ENCODE data around the gene TRAF7.
"Not testable (repeated sequence)": the region's sequence is repeated elsewhere in the genome, so short reads cannot be mapped to it uniquely, and the experiment has no call there.

GRCh38 chr16:2116428-2116827, 39.2 kb upstream of the TRAF7 start:
- not testable (repeated sequence) for TF ChIP-seq REST (IDR thresholded peaks at IDR 0.05; ENCODE audit: low read depth); POLR2AphosphoS5 (IDR thresholded peaks at IDR 0.05; ENCODE audit: low read depth, low read length); CTCF (IDR thresholded peaks at IDR 0.05 in 2 of 3, conservative IDR thresholded peaks at IDR 0.05 in 1 of 3; ENCODE audit: borderline replicate concordance in 1 of 3, insufficient read depth in 1 of 3, low read depth in 2 of 3, low read length in 2 of 3); ZBTB33 (IDR thresholded peaks at IDR 0.05; ENCODE audit: extremely low read depth, insufficient replicate concordance, low read length); POLR2A (IDR thresholded peaks at IDR 0.05; ENCODE audit: borderline replicate concordance, extremely low read depth, insufficient read depth, insufficient read length); MAX (IDR thresholded peaks at IDR 0.05)
